ENCODE data around the gene MYO3B. TPM values are rescaled to one million over a fixed set of nuclear protein-coding genes. Genes with fewer than 3 reads are reported as not detected.

The MYO3B gene
- polyA plus RNA-seq, 2 of the 4 experiments (the other 2 are of a cell fraction) = 0.01 TPM; not detected in 1

DNA sequence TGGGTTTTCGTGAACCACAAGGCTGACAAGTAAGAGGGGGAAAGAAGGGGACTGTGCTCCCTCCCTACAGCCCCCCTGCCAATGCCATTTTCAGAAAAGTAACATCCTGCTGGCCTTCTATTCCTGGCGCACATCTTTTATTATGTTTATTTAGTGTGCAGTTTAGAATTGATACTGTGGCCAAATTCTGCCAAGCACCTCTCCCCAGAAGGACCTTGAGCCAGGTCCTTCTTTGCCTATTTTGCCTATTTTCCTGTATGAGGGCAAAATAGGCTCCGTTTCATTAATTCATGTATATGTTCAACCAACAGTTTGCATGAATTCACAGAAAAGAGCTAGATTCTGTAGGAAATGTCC lies 136.0 kb downstream of the MYO3B start:
- H3K4me3 ChIP-seq = no peak overlapping the region
- CTCF ChIA-PET = interaction anchor here (2.2 kb wide), 1 partner anchor 11 kb away, joined by 10 read pairs; no protein-coding TSS in a partner anchor
- no peak for FAIRE-seq
- TF ChIP-seq HOXB13 (CRISPR knock-in tag; IDR thresholded peaks at IDR 0.05; ENCODE audit: low read depth) (no peak), PHF8 (IDR thresholded peaks at IDR 0.05; ENCODE audit: borderline replicate concordance, low read depth) (no peak), TP53 (CRISPR knock-in tag; IDR thresholded peaks at IDR 0.05) (no peak), REST (IDR thresholded peaks at IDR 0.05) (no peak), HDAC2 (IDR thresholded peaks at IDR 0.05) (no peak), EHMT2 (IDR thresholded peaks at IDR 0.05; ENCODE audit: low read depth) (no peak), NR3C1 (IDR thresholded peaks at IDR 0.05) (no peak), RARB (CRISPR knock-in tag; IDR thresholded peaks at IDR 0.05) (no peak), RCOR1 (IDR thresholded peaks at IDR 0.05; ENCODE audit: low read depth, low read length) (no peak), MYC (IDR thresholded peaks at IDR 0.05; ENCODE audit: borderline replicate concordance, low read length) (no peak), HOXB5 (CRISPR knock-in tag; IDR thresholded peaks at IDR 0.05) (no peak), JUNB (IDR thresholded peaks at IDR 0.05) (no peak), USF2 (IDR thresholded peaks at IDR 0.05) (no peak), ELK1 (IDR thresholded peaks at IDR 0.05; ENCODE audit: low read depth, low read length) (no peak), CBX8 (IDR thresholded peaks at IDR 0.05) (no peak), MAX (IDR thresholded peaks at IDR 0.05) (no peak), SMC3 (IDR thresholded peaks at IDR 0.05) (no peak), HOXA7 (CRISPR knock-in tag; IDR thresholded peaks at IDR 0.05) (no peak), HEYL (CRISPR knock-in tag; IDR thresholded peaks at IDR 0.05) (no peak)
- TF ChIP-seq, protein P1, sequence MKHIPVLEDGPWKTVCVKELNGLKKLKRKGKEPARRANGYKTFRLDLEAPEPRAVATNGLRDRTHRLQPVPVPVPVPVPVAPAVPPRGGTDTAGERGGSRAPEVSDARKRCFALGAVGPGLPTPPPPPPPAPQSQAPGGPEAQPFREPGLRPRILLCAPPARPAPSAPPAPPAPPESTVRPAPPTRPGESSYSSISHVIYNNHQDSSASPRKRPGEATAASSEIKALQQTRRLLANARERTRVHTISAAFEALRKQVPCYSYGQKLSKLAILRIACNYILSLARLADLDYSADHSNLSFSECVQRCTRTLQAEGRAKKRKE (CRISPR knock-in tag; IDR thresholded peaks at IDR 0.05; ENCODE audit: low read depth) = no peak
- no peak for DNase-seq (ENCODE audit: low read depth in 1 of 2, low spot score in 1 of 2)
- H3K4me1 ChIP-seq = no peaks in the 10 kb centered on the region
- no peak overlapping the region for H3K27ac ChIP-seq
- 47% methylated on average over 3 of the region's 3 CpGs for WGBS (ENCODE audit: missing lambda C conversion rate)
- POLR2A ChIA-PET = no interaction called here
- no peaks in the 10 kb centered on the region for H3K9me3 ChIP-seq
- H3K4me2 ChIP-seq = no peak overlapping the region
- ATAC-seq = no peak

GRCh38 chr2:170314744-170315447 lies 136.9 kb downstream of the MYO3B start:
- ChIA-PET CTCF (interaction anchor here (2.2 kb wide), 1 partner anchor 10 kb away, joined by 10 read pairs; no protein-coding TSS in a partner anchor), POLR2A (no interaction called here)
- Histone ChIP-seq H3K4me2 (no peak overlapping the region), H3K4me3 (no peak overlapping the region), H3K9me3 (no peaks in the 10 kb centered on the region), H3K27ac (no peak overlapping the region), H3K4me1 (no peaks in the 10 kb centered on the region)
- DNase-seq (ENCODE audit: low read depth in 1 of 2, low spot score in 1 of 2) (no peak), FAIRE-seq (no peak), ATAC-seq (no peak)
- WGBS (ENCODE audit: missing lambda C conversion rate) = 33% methylated on average over 7 of the region's 7 CpGs
- TF ChIP-seq HOXB5 (CRISPR knock-in tag; IDR thresholded peaks at IDR 0.05) (no peak), PHF8 (IDR thresholded peaks at IDR 0.05; ENCODE audit: borderline replicate concordance, low read depth) (no peak), SMC3 (IDR thresholded peaks at IDR 0.05) (no peak), CBX8 (IDR thresholded peaks at IDR 0.05) (no peak), POLR2AphosphoS2 (conservative IDR thresholded peaks at IDR 0.05; ENCODE audit: low read length) (no peak), FOXS1 (CRISPR knock-in tag; IDR thresholded peaks at IDR 0.05) (no peak), HOXB13 (CRISPR knock-in tag; IDR thresholded peaks at IDR 0.05; ENCODE audit: low read depth) (no peak), HES2 (IDR thresholded peaks at IDR 0.05) (no peak), RARB (CRISPR knock-in tag; IDR thresholded peaks at IDR 0.05) (no peak), ZSCAN20 (CRISPR knock-in tag; IDR thresholded peaks at IDR 0.05) (no peak), HEYL (CRISPR knock-in tag; IDR thresholded peaks at IDR 0.05) (no peak)
